IMR-90 (cell line): Measurements from ENCODE around the gene PCA3.

ENCODE experiments used
- FOS ChIP-seq: fragments of 150-350 bp; IDR thresholded peaks from 2 replicates; pipeline ENCODE4 v1.6.1; 2016; ENCODE audit warnings: low read depth, low read length
- MAFK ChIP-seq: IDR thresholded peaks from 2 replicates; pipeline ENCODE4 v1.6.1; 2012; ENCODE audit warnings: low read depth, low read length, improper control_type of control experiment
- MAZ ChIP-seq: IDR thresholded peaks from 2 replicates; pipeline ENCODE4 v1.6.1; 2012; ENCODE audit warnings: low read depth, mild to moderate bottlenecking, low read length, improper control_type of control experiment, moderate library complexity, borderline replicate concordance
- NFE2L2 ChIP-seq: fragments of 150-350 bp; IDR thresholded peaks from 2 replicates; pipeline ENCODE4 v1.6.1; 2016; ENCODE audit warnings: low read depth, mild to moderate bottlenecking, low read length
- POLR2A ChIP-seq: IDR thresholded peaks from 2 replicates; pipeline ENCODE4 v1.6.1; 2012; ENCODE audit warnings: mild to moderate bottlenecking, low read depth, low read length
- SMC3 ChIP-seq: fragments of 150-350 bp; IDR thresholded peaks from 2 replicates; pipeline ENCODE4 v1.6.1; 2016; ENCODE audit warnings: low read depth, mild to moderate bottlenecking, antibody characterized with exemption, low read length, moderate library complexity
- TF ChIP-seq, protein P1 (sequence below): conservative IDR thresholded peaks from 2 replicates; pipeline ENCODE4 v1.5.1; 2012; ENCODE audit warnings: mild to moderate bottlenecking, low read depth, low read length, improper control_type of control experiment
- TF ChIP-seq, protein P2 (sequence below): fragments of 150-350 bp; IDR thresholded peaks from 2 replicates; pipeline ENCODE4 v1.6.1; 2016; ENCODE audit warnings: low read depth, mild to moderate bottlenecking, low read length, moderate library complexity, borderline replicate concordance
- TF ChIP-seq, protein P3 (sequence below): fragments of 150-350 bp; IDR thresholded peaks from 2 replicates; pipeline ENCODE4 v1.6.1; 2017; ENCODE audit warnings: mild to moderate bottlenecking, antibody characterized with exemption, low read length, low read depth

DNA sequence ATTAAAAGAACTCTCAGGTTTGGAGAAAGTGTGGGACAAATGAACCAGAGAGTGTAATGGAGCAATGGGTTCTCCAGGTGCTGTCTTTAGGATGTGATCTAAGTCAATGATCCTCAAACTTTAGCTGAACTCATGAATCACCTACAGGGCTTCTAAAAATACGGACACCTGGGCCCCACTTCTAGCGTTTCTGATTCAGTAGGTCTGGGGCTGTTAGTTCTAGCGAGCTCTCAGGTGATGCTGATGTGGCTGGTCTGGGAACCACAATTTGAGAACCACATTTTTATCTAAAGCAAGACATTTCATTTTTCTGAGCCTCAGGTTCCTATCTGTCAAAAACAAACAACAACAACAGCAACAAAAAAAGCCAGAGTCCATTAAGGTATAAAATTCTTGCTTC is 35.1 kb upstream of the PCA3 start:
- TF ChIP-seq, protein P1, sequence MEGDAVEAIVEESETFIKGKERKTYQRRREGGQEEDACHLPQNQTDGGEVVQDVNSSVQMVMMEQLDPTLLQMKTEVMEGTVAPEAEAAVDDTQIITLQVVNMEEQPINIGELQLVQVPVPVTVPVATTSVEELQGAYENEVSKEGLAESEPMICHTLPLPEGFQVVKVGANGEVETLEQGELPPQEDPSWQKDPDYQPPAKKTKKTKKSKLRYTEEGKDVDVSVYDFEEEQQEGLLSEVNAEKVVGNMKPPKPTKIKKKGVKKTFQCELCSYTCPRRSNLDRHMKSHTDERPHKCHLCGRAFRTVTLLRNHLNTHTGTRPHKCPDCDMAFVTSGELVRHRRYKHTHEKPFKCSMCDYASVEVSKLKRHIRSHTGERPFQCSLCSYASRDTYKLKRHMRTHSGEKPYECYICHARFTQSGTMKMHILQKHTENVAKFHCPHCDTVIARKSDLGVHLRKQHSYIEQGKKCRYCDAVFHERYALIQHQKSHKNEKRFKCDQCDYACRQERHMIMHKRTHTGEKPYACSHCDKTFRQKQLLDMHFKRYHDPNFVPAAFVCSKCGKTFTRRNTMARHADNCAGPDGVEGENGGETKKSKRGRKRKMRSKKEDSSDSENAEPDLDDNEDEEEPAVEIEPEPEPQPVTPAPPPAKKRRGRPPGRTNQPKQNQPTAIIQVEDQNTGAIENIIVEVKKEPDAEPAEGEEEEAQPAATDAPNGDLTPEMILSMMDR, result no peak
- no peak for TF ChIP-seq POLR2A
- TF ChIP-seq, protein P2, sequence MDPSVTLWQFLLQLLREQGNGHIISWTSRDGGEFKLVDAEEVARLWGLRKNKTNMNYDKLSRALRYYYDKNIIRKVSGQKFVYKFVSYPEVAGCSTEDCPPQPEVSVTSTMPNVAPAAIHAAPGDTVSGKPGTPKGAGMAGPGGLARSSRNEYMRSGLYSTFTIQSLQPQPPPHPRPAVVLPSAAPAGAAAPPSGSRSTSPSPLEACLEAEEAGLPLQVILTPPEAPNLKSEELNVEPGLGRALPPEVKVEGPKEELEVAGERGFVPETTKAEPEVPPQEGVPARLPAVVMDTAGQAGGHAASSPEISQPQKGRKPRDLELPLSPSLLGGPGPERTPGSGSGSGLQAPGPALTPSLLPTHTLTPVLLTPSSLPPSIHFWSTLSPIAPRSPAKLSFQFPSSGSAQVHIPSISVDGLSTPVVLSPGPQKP, result no peak
- TF ChIP-seq NFE2L2, result no peak
- no peak for TF ChIP-seq MAFK
- TF ChIP-seq FOS, result no peak
- TF ChIP-seq, protein P3, sequence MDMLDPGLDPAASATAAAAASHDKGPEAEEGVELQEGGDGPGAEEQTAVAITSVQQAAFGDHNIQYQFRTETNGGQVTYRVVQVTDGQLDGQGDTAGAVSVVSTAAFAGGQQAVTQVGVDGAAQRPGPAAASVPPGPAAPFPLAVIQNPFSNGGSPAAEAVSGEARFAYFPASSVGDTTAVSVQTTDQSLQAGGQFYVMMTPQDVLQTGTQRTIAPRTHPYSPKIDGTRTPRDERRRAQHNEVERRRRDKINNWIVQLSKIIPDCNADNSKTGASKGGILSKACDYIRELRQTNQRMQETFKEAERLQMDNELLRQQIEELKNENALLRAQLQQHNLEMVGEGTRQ, result no peak
- TF ChIP-seq MAZ, result no peak
- TF ChIP-seq SMC3, result no peak
